Measurements from ENCODE around the gene WASF1. TPM values are rescaled to one million over a fixed set of nuclear protein-coding genes. Genes with fewer than 3 reads are reported as not detected.

The WASF1 gene
- total RNA-seq, 1 experiment from 2014 or later: 7.3 TPM

DNA sequence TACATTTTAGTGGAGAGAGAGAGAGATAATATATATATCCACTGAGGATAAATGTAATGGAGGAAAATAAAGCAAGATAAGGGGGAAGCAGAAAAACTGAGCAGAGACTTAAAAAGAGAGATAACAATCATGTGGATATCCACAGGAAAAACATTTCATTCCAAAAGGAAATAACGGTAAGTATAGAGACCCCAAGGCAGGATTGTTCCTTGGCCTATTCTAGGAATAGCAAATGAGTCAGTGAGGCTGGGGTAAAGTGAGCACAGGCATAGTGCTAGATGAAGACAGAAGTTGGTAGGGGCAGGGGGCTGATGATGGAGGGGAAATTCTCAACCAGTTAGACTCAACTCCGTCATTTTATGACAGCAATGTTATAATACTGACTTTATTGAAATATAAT is 12.0 kb upstream of the WASF1 start:
- ChIA-PET CTCF (no interaction called here), POLR2A (no interaction called here)
- peaks cover 6% of the 10 kb centered on the region for H3K4me1 Mint-ChIP-seq (ENCODE audit: low read depth, unreplicated experiment)
- no peak overlapping the region for H3K27ac Mint-ChIP-seq (ENCODE audit: unreplicated experiment)
- no TSS peak for BruUV-seq (replicated peaks)
- H3K9me3 Mint-ChIP-seq (ENCODE audit: unreplicated experiment): no peaks in the 10 kb centered on the region
- H3K4me3 Mint-ChIP-seq (ENCODE audit: unreplicated experiment): no peak overlapping the region
- TF ChIP-seq, protein P1, sequence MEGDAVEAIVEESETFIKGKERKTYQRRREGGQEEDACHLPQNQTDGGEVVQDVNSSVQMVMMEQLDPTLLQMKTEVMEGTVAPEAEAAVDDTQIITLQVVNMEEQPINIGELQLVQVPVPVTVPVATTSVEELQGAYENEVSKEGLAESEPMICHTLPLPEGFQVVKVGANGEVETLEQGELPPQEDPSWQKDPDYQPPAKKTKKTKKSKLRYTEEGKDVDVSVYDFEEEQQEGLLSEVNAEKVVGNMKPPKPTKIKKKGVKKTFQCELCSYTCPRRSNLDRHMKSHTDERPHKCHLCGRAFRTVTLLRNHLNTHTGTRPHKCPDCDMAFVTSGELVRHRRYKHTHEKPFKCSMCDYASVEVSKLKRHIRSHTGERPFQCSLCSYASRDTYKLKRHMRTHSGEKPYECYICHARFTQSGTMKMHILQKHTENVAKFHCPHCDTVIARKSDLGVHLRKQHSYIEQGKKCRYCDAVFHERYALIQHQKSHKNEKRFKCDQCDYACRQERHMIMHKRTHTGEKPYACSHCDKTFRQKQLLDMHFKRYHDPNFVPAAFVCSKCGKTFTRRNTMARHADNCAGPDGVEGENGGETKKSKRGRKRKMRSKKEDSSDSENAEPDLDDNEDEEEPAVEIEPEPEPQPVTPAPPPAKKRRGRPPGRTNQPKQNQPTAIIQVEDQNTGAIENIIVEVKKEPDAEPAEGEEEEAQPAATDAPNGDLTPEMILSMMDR (IDR thresholded peaks at IDR 0.05; ENCODE audit: insufficient read depth in 1 of 2, low read depth in 1 of 2, low read length in 1 of 2, severe bottlenecking in 1 of 2, unreplicated experiment in 1 of 2): no peak
- H3K4me1 ChIP-seq: peaks cover 24% of the 10 kb centered on the region; the same call in 1 of the 2 replicates
- no peaks in the 10 kb centered on the region for H3K27me3 ChIP-seq (replicated peaks; ENCODE audit: control insufficient read depth, insufficient read depth, low read length)
- no peaks in the 10 kb centered on the region for H3K36me3 Mint-ChIP-seq (ENCODE audit: insufficient read depth, unreplicated experiment)
- peaks cover 1% of the 10 kb centered on the region; the same call in 1 of the 2 replicates for H3K36me3 ChIP-seq (ENCODE audit: control insufficient read depth, insufficient read depth, low read length)
- no peaks in the 10 kb centered on the region for H3K9me3 ChIP-seq
- H3K27me3 Mint-ChIP-seq (ENCODE audit: insufficient read depth, unreplicated experiment): no peaks in the 10 kb centered on the region
- no peak overlapping the region for H3K4me3 ChIP-seq (ENCODE audit: low read depth, low read length)
- intact Hi-C loops (cut with micrococcal nuclease; ENCODE audit: unreplicated experiment): no loop called here
- no peak for DNase-seq

- peaks cover 21% of the 10 kb centered on the region; the same call in 1 of the 2 replicates for H3K4me1 ChIP-seq
- H3K27me3 ChIP-seq (replicated peaks; ENCODE audit: control insufficient read depth, insufficient read depth, low read length): no peaks in the 10 kb centered on the region
- intact Hi-C loops (cut with micrococcal nuclease; ENCODE audit: unreplicated experiment): no loop called here
- TF ChIP-seq, protein P1 (IDR thresholded peaks at IDR 0.05; ENCODE audit: insufficient read depth in 1 of 2, low read depth in 1 of 2, low read length in 1 of 2, severe bottlenecking in 1 of 2, unreplicated experiment in 1 of 2): no peak
- no TSS peak for BruUV-seq (replicated peaks)
- no peak overlapping the region for H3K4me3 ChIP-seq (ENCODE audit: low read depth, low read length)
- no peaks in the 10 kb centered on the region for H3K9me3 Mint-ChIP-seq (ENCODE audit: unreplicated experiment)
- no peak for DNase-seq
- ChIA-PET POLR2A (no interaction called here), CTCF (no interaction called here)
- H3K27me3 Mint-ChIP-seq (ENCODE audit: insufficient read depth, unreplicated experiment): no peaks in the 10 kb centered on the region
- no peaks in the 10 kb centered on the region for H3K36me3 Mint-ChIP-seq (ENCODE audit: insufficient read depth, unreplicated experiment)
- H3K4me3 Mint-ChIP-seq (ENCODE audit: unreplicated experiment): no peak overlapping the region
- H3K9me3 ChIP-seq: no peaks in the 10 kb centered on the region
- H3K27ac Mint-ChIP-seq (ENCODE audit: unreplicated experiment): no peak overlapping the region
- H3K4me1 Mint-ChIP-seq (ENCODE audit: low read depth, unreplicated experiment): peaks cover 3% of the 10 kb centered on the region
- H3K36me3 ChIP-seq (ENCODE audit: control insufficient read depth, insufficient read depth, low read length): peaks cover 1% of the 10 kb centered on the region; the same call in 1 of the 2 replicates
Measured at GRCh38 chr6:110190726-110191125, 11.3 kb upstream of the WASF1 start.

DNA sequence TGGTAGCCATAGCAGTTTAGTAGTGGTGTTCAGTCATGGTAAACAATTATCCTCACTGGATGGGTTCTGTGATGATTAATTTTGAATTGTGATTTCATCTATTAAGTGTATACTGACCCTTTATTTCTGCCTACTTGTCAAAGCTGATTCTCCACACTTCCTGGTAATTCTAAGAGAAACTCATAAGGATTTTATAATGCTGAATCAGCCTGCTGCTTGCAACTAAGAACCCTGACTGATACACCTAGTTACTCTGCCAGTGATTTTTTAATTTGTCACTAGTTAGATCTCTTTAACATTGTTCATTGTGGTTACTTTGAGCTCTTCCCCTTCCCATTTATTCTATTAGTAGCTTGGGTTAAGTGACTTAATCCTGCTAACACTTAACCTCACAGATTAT is 9.3 kb upstream of the WASF1 start:
- no peaks in the 10 kb centered on the region for H3K27me3 Mint-ChIP-seq (ENCODE audit: insufficient read depth, unreplicated experiment)
- ChIA-PET POLR2A (no interaction called here), CTCF (no interaction called here)
- Histone ChIP-seq H3K36me3 (ENCODE audit: control insufficient read depth, insufficient read depth, low read length) (no peaks in the 10 kb centered on the region), H3K9me3 (no peaks in the 10 kb centered on the region), H3K4me3 (ENCODE audit: low read depth, low read length) (no peak overlapping the region), H3K27me3 (replicated peaks; ENCODE audit: control insufficient read depth, insufficient read depth, low read length) (no peaks in the 10 kb centered on the region), H3K4me1 (peaks cover 9% of the 10 kb centered on the region; the same call in 1 of the 2 replicates)
- no TSS peak for BruUV-seq (replicated peaks)
- no peaks in the 10 kb centered on the region for H3K9me3 Mint-ChIP-seq (ENCODE audit: unreplicated experiment)
- intact Hi-C loops (cut with micrococcal nuclease; ENCODE audit: unreplicated experiment): no loop called here
- no peaks in the 10 kb centered on the region for H3K4me1 Mint-ChIP-seq (ENCODE audit: low read depth, unreplicated experiment)
- TF ChIP-seq, protein P1 (IDR thresholded peaks at IDR 0.05; ENCODE audit: insufficient read depth in 1 of 2, low read depth in 1 of 2, low read length in 1 of 2, severe bottlenecking in 1 of 2, unreplicated experiment in 1 of 2): no peak
- DNase-seq: no peak
- no peak overlapping the region for H3K4me3 Mint-ChIP-seq (ENCODE audit: unreplicated experiment)
- H3K27ac Mint-ChIP-seq (ENCODE audit: unreplicated experiment): no peak overlapping the region
- H3K36me3 Mint-ChIP-seq (ENCODE audit: insufficient read depth, unreplicated experiment): no peaks in the 10 kb centered on the region
